Measurements from ENCODE around the gene SLC25A10.

The SLC25A10 gene

DNA sequence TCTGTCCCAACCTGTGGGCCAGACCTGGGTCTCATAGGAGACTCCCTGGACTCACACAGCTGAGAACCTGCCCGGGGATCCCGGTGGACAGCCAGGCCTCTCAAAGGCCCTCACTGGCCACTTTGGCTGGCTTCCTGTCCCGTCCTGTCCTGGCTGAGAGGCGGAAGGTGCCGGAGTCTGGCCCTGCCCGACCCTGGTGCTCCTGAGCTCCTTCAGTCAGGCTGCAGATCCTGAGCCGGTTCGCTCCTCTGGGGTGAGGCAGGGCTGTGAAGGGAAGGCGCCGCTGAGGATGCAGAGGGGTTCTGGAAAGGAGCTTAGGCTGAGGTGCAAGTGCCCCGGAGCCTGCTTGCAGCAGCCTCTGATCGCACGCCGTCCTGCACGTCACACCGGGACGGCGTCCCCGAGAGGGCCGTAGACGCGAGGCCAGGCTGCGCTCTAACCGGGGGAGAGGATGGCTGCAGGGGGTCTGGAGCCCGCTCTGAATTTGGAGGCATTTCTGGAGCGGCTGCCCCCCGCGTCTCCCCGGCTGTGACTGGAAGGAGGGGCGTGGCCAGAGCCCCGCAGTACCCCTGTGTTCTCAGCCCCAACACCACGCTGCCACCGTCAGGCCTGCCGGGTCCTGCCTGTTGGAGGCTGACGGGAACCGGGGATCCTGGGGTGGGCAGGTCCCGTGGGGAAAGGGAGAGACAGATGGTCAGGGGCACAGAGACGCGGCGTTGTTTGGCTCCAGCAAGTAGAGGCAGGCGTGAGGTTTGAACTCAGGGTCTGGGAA is 24.1 kb upstream of the SLC25A10 start:
- no peak for DNase-seq (ENCODE audit: low spot score)

GRCh38 chr17:81688616-81689015 is 23.5 kb upstream of the SLC25A10 start:
- DNase-seq (ENCODE audit: low spot score), result no peak

DNA sequence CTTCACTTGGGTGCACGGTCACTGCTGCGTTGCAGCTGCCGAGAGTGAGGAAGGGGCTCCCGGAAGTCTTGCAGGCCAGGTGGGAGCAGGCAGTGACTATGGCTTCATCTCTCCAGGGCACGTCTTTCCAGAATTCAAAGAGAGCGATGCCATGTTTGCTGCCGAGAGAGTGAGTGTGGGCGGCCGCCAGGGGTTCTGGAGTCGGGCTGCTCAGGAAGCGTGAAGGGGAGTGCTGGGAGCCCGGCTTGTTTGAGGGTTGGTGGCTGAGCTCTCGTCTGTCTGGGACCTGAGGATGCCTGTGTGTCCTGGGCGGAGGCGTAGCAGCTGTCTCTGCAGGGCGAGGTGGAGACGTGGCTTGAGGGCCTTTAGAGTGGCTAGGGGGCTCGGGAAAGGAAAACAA is 22.0 kb upstream of the SLC25A10 start:
- no peak for DNase-seq (ENCODE audit: low spot score)

- no peak for DNase-seq (ENCODE audit: low spot score)
Observed at GRCh38 chr17:81690549-81690948, 21.5 kb upstream of the SLC25A10 start.

DNA sequence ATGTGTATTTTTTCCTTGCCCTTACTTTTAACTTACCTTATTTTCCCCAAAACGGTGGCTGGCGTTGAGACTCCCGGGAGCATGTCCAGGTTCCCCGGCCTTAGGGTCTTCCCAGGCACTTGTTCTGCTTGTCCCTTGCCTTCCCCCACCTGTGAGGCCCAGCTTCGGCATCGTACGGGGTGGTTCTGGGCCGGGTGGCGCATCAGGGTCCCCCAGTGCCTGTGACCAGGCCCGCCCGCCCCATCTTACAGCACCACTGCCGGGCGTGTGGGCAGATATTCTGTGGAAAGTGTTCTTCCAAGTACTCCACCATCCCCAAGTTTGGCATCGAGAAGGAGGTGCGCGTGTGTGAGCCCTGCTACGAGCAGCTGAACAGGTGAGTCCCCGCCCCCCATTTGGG is 20.9 kb upstream of the SLC25A10 start:
- DNase-seq (ENCODE audit: low spot score), result no peak

DNA sequence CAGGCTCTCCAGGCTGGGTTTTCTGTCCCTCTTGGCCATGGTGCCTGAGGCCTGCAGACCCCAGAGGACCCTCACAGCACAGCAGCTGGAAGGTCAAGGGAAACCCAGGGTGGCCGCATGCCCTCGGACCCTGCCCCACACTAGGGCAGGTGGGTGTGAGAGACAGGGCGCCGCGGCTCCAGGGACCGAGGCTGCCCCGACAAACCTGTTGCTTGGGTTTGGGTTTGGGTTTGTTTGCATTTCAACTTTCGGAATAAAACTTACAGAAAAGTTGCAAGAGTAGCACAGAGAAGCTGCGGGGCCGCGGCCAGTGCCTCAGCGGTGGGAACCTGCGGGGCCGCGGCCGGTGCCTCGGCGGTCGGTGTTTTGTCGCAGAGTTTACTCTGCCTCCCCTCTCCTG is 20.5 kb upstream of the SLC25A10 start:
- DNase-seq (ENCODE audit: low spot score), result no peak

DNA sequence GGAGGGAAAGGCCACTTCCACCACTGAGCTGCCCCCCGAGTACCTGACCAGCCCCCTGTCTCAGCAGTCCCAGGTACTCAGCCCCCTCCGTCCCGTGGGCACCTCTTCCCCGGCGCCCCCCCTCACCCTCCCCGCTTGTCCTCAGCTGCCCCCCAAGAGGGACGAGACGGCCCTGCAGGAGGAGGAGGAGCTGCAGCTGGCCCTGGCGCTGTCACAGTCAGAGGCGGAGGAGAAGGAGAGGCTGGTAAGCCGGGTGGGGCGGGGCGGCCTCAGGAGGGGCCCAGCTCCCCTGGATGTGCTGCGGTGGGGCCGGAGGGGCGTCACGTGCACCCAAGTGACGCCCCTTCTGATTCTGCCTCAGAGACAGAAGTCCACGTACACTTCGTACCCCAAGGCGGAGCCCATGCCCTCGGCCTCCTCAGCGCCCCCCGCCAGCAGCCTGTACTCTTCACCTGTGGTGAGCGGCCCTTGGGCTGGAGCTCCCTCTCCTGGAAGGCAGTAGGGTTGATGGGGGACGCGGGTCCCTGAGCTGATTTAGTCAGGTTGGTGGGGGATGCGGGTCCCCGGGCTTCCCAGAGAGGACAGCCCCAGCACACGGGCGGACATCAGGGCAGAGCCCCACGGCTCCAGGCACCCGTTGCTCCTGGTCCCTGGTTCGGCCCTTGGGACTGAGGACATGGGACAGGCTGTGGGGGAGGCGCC is 18.4 kb upstream of the SLC25A10 start:
- DNase-seq (ENCODE audit: low spot score), result no peak

- no peak for DNase-seq (ENCODE audit: low spot score)
Observed at GRCh38 chr17:81694810-81695209, 17.3 kb upstream of the SLC25A10 start.

DNA sequence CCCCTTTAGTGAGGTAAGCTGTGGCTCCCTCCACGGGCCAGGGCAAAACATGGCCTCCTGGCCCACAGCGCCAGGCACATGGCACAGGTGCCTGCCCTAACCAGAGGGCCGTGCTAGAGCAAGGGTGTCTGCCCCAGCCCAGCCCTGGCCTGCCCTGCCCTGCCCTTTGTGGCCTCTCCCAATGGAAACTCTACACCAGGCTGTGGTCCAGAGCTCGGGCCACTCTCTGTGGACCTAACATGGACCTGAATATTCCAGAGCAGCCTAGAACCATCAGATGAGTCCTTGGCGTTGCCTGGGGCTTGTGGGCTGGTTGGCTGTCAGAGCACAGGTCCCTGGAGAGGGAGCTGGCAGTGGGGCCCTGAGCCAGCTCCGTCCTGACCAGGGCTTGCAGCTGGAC is 16.9 kb upstream of the SLC25A10 start:
- no peak for DNase-seq (ENCODE audit: low spot score)

- no peak for DNase-seq (ENCODE audit: low spot score)
Observed at GRCh38 chr17:81695801-81696200, 16.3 kb upstream of the SLC25A10 start.

GRCh38 chr17:81696218-81696941 is 15.7 kb upstream of the SLC25A10 start:
- no peak for DNase-seq (ENCODE audit: low spot score)

- no peak for DNase-seq (ENCODE audit: low spot score)
Observed at GRCh38 chr17:81697261-81698044, 14.6 kb upstream of the SLC25A10 start.

- no peak for DNase-seq (ENCODE audit: low spot score)
Observed at GRCh38 chr17:81700353-81701287, 11.5 kb upstream of the SLC25A10 start.

- DNase-seq (ENCODE audit: low spot score), result no peak
Observed at GRCh38 chr17:81701288-81702071, 10.6 kb upstream of the SLC25A10 start.

GRCh38 chr17:81702934-81703746 is 8.9 kb upstream of the SLC25A10 start, which contains the start of gene MRPL12:
Gene MRPL12, plus strand, starts transcription at chr17:81703367. Its CDS starts 135 bp downstream, at chr17:81703502.
- peak; percentile 94 for DNase-seq (ENCODE audit: low spot score)

- DNase-seq (ENCODE audit: low spot score), result no peak
Observed at GRCh38 chr17:81703747-81704654, 8.1 kb upstream of the SLC25A10 start.

- DNase-seq (ENCODE audit: low spot score), result no peak
Observed at GRCh38 chr17:81705518-81706231, 6.4 kb upstream of the SLC25A10 start.

Data from cerebellar cortex (tissue), 1 donor.